AG09319 (cell line): ENCODE data around the gene STXBP3.

Experiments used
- DNase-seq: peaks from one replicate; pipeline ENCODE4 v3.0.0-alpha.2; 2010; ENCODE audit warnings: low read depth; ENCODE audit errors: extremely low read depth
- TF ChIP-seq, protein P1 (sequence below): IDR thresholded peaks from 2 replicates; pipeline ENCODE4 v1.5.1; 2011; ENCODE audit warnings: low read depth, mild to moderate bottlenecking, inconsistent platforms, low read length, moderate library complexity

Gene STXBP3

GRCh38 chr1:108785880-108786279, 39.4 kb downstream of the STXBP3 start:
- TF ChIP-seq, protein P1, sequence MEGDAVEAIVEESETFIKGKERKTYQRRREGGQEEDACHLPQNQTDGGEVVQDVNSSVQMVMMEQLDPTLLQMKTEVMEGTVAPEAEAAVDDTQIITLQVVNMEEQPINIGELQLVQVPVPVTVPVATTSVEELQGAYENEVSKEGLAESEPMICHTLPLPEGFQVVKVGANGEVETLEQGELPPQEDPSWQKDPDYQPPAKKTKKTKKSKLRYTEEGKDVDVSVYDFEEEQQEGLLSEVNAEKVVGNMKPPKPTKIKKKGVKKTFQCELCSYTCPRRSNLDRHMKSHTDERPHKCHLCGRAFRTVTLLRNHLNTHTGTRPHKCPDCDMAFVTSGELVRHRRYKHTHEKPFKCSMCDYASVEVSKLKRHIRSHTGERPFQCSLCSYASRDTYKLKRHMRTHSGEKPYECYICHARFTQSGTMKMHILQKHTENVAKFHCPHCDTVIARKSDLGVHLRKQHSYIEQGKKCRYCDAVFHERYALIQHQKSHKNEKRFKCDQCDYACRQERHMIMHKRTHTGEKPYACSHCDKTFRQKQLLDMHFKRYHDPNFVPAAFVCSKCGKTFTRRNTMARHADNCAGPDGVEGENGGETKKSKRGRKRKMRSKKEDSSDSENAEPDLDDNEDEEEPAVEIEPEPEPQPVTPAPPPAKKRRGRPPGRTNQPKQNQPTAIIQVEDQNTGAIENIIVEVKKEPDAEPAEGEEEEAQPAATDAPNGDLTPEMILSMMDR, result no peak
- DNase-seq, result no peak

DNA sequence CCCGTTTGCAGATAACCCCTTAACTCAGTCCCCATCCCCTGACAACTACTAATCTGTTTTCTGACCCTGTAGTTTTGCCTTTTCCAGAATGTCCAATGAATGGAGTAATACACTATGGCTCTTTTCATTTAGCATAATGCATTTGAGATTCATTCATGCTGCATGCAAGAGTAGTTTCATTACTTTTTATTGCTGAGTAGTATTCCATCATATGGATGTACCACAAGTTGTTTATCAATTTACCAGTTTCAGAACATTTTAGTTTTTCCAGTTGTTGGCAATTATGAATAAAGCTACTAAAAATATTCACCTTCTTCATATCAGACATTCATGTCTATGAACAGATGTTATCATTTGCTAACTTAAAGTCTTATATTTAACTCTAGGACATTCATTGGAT, 45.3 kb downstream of the STXBP3 start:
- TF ChIP-seq, protein P1, result no peak
- no peak for DNase-seq

GRCh38 chr1:108792420-108792819, 45.9 kb downstream of the STXBP3 start:
- TF ChIP-seq, protein P1, result no peak
- no peak for DNase-seq

DNA sequence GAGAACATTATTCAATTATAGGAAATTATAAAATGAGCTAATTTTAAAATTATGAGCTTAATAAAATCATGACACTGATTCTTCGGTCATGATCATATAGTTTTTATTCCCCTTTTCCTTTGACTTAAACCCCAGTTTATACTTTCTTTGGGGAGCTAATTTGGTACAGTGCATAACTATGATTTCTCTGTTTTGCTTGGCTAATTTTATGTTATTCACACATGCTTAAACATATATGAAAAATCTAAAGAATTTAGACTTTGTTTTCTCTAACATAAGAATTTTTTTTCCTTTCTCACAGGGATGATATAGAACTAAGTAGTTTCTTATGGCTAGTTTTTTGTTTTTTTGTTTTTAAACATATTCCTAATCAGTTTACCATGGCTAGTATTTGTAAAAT, 52.5 kb downstream of the STXBP3 start:
- no peak for DNase-seq
- TF ChIP-seq, protein P1, result no peak

GRCh38 chr1:108801101-108801500, 54.6 kb downstream of the STXBP3 start:
- no peak for DNase-seq
- TF ChIP-seq, protein P1, result no peak

DNA sequence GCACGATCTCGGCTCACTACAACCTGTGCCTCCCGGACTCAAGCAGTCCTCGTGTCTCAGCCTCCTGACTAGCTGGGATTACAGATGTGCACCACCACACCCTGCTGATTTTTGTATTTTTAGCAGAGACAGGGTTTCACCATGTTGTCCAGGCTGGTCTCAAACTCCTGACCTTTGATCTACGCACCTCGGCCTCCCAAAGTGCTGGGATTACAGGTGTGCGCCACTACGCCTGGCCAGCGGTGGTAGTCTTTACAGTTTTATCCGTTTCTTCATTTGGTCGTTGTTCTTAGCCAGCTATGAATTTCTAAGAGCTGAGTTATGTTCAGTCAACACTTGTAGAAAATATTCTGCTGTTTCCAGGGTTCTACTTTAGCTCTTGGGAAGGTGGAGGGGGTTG, 57.1 kb downstream of the STXBP3 start:
- DNase-seq, result no peak
- TF ChIP-seq, protein P1, result no peak

GRCh38 chr1:108808438-108808837, 62.0 kb downstream of the STXBP3 start:
- TF ChIP-seq, protein P1, result no peak
- no peak for DNase-seq
